LNCaP clone FGC (cell line): ENCODE data around the gene CRTC3.

Experiments
- DNase-seq: peaks from one replicate; pipeline ENCODE4 v3.0.0-alpha.2; 2011; ENCODE audit warnings: low read depth
- H3K4me3 ChIP-seq: 2 replicates; pipeline ENCODE4 v1.5.1; 2011; ENCODE audit warnings: mild to moderate bottlenecking, low read depth, low read length, control low read depth
- TF ChIP-seq, protein P1 (sequence below): IDR thresholded peaks from 2 replicates; pipeline ENCODE4 v1.5.1; 2012; ENCODE audit warnings: mild to moderate bottlenecking; ENCODE audit not compliant: control insufficient read depth, insufficient read depth; ENCODE audit errors: extremely low read depth

The CRTC3 gene

DNA sequence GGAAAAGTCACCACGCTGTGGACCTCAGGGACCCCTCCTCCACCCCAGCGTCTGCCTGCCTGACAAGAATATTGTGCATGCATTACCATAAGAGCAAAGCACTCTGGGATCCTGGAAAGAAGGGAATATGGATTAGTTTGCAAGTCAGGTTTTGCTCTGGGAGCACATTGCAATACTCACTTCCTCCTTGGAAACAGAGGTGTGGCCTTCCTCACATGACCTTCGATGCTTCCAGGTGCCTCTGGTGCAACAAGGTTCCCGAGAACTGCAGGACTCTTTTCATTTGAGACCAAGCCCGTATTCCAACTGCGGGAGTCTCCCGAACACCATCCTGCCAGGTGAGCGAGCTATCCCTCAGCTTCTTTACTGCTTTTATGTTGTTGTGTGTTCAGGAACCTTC is 111.1 kb downstream of the CRTC3 start:
- DNase-seq: no peak
- TF ChIP-seq, protein P1, sequence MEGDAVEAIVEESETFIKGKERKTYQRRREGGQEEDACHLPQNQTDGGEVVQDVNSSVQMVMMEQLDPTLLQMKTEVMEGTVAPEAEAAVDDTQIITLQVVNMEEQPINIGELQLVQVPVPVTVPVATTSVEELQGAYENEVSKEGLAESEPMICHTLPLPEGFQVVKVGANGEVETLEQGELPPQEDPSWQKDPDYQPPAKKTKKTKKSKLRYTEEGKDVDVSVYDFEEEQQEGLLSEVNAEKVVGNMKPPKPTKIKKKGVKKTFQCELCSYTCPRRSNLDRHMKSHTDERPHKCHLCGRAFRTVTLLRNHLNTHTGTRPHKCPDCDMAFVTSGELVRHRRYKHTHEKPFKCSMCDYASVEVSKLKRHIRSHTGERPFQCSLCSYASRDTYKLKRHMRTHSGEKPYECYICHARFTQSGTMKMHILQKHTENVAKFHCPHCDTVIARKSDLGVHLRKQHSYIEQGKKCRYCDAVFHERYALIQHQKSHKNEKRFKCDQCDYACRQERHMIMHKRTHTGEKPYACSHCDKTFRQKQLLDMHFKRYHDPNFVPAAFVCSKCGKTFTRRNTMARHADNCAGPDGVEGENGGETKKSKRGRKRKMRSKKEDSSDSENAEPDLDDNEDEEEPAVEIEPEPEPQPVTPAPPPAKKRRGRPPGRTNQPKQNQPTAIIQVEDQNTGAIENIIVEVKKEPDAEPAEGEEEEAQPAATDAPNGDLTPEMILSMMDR: no peak
- no peak overlapping the region for H3K4me3 ChIP-seq

- DNase-seq: no peak
- no peak overlapping the region for H3K4me3 ChIP-seq
- TF ChIP-seq, protein P1: no peak
Observed at GRCh38 chr15:90641581-90642463, 112.1 kb downstream of the CRTC3 start.

GRCh38 chr15:90642464-90643300 is 113.0 kb downstream of the CRTC3 start:
- no peak for DNase-seq
- no peak overlapping the region for H3K4me3 ChIP-seq
- TF ChIP-seq, protein P1: no peak

DNA sequence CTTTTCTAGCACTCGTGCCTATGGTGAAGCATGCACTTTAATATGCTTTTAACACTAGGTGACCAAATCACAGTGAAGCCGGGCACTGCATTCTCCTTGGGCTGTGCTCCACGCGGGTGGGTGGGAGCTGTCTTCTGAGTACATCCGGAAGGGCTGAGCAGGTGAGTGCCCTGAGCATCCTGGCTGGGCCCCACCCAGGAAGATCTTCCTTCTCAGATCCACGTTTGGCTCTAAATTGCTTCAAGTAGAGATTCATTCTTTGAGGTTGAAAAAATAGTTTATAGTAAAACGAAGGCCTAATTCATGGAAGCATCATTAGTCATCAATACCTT is 113.5 kb downstream of the CRTC3 start:
- TF ChIP-seq, protein P1: no peak
- no peak for DNase-seq
- H3K4me3 ChIP-seq: no peak overlapping the region

DNA sequence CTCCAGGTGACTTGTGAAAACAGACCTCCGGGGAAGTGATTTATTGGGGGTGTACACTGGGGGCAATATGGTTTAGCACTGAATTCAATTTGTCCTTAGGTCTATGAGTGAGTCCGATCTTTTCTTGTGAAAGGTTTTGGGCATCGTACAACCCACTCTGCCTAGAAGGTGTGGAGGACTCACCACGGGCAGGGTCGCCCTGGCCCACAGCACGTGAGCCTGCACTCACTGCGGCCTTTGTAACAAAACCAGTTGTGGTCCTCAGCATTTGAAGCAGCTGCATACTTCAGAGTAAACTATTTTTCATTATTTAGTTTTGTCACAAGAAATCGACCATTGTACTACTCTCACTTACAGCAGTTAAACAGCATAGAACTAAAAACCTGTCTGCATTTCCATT is 114.8 kb downstream of the CRTC3 start:
- no peak overlapping the region for H3K4me3 ChIP-seq

DNA sequence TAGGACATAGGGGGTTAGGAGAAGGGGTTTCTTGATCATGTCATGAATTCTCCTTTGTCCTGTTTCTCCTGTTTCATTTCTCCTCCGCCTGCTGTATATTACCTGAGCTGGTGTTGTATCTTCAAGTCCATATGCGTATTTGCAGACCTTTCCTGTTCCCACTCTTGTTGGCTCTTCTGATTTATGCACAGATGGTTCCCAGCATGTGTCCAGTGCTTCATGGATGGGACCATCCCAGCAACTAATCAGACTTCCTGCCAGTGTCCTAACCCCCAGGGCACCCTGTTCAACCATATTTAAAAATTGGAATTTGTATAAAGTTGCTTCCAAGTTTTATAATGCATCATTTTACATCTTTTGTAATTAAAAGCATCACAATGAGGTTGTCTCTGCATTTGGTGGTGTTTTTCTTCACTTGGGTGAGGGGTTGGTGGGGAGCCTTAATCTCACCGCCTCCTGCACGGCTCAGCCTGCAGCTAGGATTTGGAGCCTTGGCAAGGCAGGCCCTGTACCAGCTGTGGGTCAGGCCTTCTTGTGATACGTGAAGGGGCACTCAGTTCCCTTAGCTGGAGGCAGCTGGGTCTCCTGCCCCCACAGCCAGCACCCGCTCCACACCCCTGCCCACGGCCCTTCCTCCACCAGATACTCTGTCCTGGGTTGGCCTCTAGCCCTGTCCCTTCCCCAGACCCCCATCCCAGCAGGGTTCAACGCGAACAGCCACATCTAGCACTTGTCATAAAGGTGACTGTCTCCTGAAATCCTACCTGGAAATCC is 115.4 kb downstream of the CRTC3 start:
- H3K4me3 ChIP-seq: no peak overlapping the region
- TF ChIP-seq, protein P1: no peak
- no peak for DNase-seq

More for the DNA sequence above, 114.8 kb downstream of the CRTC3 start:
- no peak for DNase-seq
- TF ChIP-seq, protein P1: no peak
